Amniotic stem cell (primary cell): ENCODE data around the gene CCDC149.

ENCODE experiments used
- DNase-seq: peaks from one replicate; lab custom pipeline; 2025; lab: John Stamatoyannopoulos, UW

Gene CCDC149

DNA sequence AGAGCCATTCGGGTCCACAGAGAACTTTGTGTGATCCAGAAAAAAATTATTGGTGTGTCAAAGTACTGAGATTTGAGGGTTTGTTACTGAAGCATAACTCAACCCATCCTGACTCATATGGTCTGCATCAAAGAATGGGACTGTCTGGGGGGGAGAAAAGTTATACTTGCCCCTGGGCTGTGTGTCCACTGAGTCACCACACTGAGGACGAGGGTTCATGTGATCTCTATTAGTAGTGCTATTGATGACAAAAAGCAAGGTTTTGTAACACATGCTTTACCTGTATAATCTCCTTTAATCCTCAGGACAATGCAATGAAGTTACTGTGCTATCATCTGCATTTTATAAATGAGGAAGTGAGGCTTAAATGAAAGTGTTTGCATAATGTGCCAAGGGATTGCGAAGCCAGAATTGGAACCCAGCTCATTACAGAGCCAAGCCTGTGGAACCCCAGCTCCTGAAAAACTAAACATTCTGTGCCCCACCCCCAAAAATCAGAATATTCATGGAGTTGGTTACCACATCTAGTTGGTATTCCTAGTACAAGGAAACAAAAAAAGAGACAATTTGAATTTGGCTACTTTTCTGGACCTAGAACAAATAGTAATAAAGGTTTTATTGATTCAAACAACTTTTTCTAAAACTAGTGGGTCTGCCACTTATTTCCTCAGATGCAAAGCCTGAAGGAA is 31.2 kb downstream of the CCDC149 start:
- no peak for DNase-seq

DNA sequence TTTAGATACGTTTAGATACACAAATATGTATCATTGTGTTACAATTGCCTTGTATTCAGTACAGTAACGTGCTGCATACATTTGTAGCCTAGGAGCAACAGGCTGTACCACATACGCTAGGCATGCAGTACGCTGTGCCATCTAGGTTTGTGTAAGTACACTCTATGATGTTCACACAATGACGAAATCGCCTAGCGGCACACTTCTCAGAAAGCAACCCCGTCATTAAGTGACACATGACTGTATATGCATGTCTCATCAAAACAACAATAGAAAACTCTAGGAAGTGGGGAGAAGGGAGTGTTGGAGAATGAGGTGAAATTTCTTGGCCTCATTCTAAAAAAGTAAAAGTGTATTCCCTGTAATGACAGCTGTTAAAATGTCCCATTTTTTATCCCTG is 32.7 kb downstream of the CCDC149 start:
- no peak for DNase-seq

GRCh38 chr4:24878636-24879016 is 34.2 kb downstream of the CCDC149 start:
- no peak for DNase-seq

- DNase-seq: no peak
Observed at GRCh38 chr4:24877868-24878635, 34.8 kb downstream of the CCDC149 start.

DNA sequence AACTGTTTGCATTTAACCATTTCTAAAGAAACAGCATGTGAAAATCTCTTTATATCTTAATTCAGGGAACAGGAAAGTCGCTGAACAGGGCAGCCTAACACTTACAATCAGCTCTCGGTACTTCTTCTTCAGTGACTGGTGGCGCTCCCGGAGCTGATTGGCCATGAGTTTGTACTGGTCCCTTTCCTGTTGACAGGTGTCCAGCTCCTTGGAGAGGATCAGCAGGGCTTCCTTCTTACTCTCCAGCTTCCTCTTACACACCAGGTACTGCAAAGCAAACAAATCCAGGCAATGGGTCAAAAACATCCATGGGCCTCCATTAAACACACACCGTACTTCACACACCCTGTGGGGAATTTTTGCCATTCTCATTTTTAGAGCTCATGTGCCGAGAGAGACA is 36.4 kb downstream of the CCDC149 start:
- no peak for DNase-seq

- DNase-seq: no peak
Observed at GRCh38 chr4:24872720-24873119, 40.1 kb downstream of the CCDC149 start.

DNA sequence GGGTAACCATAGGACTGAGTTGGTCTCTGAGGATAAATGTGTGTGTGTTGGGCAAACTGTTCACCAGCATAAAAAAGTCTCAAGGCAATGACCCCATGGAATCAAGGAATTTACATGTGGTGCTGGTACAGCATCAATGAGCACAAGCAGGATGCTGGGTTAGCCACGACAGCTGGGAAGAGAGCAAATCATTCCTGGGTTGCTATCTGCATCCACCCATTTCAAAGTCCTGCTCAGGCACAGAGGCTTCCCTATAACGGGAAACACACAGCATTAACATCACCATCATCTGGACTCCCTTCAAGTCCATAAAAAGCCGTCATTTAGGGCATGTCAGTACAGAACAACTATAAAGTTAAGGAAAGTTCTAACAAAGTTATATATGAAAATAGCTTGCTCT is 41.6 kb downstream of the CCDC149 start:
- no peak for DNase-seq

DNA sequence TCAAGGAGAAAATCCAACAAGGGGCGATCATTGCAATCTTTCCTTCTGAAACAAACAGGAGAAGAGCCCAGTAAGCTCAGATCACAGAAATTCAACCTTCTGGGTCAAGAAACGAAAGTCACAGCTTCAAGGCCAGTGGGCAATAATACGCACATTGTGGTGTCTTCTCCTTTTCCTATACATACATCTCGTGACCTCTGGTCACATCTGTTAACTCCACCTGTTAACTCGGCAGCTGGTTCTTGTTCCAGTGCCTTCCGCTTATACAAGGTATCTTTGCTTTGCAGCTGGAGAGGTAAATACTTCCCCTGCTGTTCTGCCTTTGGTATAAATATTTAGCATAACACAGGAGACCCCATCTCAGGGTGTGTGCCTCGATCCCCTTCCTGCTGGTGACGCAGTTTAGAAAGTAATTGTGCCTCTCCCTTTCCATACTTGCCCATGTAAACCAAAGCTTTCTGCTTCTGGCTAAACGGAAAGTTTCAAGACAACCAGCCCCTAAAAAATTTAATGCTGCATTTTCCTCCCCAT is 45.0 kb downstream of the CCDC149 start:
- DNase-seq: no peak

DNA sequence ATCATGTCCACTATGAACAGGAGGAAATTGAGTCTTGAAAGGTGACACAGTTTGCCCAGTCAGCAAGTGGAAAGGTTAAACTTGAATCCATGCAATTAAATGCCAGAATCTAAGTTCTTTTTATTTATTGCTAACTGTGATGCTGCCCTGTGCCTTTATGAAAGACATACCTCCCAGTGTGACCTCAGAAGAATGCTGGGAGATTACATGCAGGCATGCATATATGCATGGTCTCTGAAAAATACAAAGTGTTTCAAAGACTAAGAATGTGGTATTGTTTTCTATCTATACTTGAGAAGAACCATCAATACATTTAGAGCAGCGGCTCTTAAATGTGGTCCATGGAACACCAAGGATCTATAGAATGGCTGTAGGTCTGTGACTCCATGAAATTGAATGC is 45.6 kb downstream of the CCDC149 start:
- DNase-seq: no peak

GRCh38 chr4:24865401-24865800 is 47.4 kb downstream of the CCDC149 start:
- no peak for DNase-seq

- no peak for DNase-seq
Observed at GRCh38 chr4:24863799-24864198, 49.0 kb downstream of the CCDC149 start.

- no peak for DNase-seq
Observed at GRCh38 chr4:24862073-24862751, 50.6 kb downstream of the CCDC149 start.

DNA sequence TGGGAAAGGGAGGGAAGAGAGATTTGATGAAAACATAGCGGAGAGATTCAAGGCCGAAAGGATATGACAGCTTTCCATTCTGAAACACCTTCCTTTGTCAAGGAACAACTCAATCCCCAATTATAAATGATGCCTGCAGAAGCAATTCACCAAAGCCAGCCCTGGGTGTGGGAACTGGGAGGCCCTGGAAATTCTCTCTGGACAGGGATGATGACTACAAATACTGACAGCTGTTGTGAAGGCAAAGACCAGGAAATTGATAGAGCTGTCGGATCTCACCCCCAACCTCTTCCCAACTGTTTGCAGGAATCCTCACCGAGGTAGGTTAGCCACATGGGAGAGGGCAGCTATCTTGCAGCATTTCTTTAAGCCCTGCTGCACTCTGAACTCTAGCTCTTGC is 54.3 kb downstream of the CCDC149 start:
- no peak for DNase-seq

DNA sequence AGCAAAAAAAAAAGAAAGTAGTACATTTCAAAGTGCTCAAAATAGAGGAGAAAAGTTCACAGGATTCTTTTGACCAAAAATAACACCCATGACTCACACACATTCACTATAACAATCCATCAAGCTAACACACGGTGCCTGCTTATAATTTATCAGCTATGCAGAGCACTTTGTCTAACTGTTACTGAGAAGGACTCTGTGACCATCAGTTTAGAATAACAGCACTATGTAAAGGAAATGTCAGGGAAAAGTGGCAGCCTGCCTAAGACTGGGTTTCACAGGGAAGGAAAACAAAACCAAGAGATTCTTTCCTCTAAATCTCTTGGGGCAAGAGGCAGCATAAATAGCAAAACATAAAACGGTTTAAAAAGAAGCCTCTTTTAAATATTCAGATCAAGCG is 54.8 kb downstream of the CCDC149 start:
- peak; percentile 29 for DNase-seq

DNA sequence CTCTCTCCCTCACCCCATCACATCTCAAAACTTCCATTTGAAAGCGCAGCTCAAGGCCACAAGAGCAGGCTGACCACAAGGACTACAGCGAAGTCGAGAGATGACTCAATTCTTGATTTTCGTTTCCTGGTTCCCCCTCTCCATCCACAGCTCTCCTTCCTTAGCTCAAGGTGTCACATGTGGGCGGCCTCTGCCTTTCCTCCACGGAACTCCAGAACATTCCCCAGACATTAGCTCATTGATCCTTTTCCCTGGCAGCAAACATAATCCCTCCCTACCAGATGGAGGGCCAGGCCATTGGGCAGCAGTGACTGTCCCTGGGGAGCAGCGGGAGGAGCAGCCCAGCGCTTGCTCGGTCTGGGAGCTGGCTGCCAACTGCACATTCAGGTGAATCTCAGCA is 56.3 kb downstream of the CCDC149 start:
- DNase-seq: peak; percentile 60

- no peak for DNase-seq
Observed at GRCh38 chr4:24855741-24856140, 57.1 kb downstream of the CCDC149 start.

- DNase-seq: no peak
Observed at GRCh38 chr4:24853142-24853541, 59.7 kb downstream of the CCDC149 start.

- DNase-seq: peak; percentile 77
Observed at GRCh38 chr4:24850674-24851073, 62.2 kb downstream of the CCDC149 start.

DNA sequence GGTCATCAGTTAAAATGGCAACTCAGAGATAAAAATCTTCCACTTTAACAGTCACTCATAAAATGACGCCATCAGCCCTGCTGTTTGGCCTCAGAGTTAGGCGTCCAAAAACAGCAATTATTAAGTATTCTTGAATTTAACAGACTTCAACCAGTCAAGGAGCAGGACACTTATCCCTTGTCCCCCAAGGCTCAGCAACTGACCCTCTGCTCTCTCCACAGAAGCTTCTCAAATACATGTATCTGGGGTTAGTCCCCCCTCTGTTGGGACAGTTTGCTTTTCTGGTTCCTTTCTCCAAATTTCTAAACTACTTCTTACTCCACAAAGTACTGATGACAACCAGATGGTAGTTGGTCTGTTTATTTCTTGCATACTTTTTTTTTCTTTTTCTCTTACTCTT is 63.1 kb downstream of the CCDC149 start:
- no peak for DNase-seq

- DNase-seq: no peak
Observed at GRCh38 chr4:24849351-24849750, 63.5 kb downstream of the CCDC149 start.

- no peak for DNase-seq
Observed at GRCh38 chr4:24846716-24847115, 66.1 kb downstream of the CCDC149 start.

GRCh38 chr4:24845902-24846301 is 66.9 kb downstream of the CCDC149 start:
- DNase-seq: no peak

GRCh38 chr4:24845132-24845531 is 67.7 kb downstream of the CCDC149 start:
- no peak for DNase-seq
